Neuronal stem cell (in vitro differentiated cells): ENCODE measurements around the gene TNNI2.

Experiments used
- DNase-seq: peaks from one replicate; pipeline ENCODE4 v3.0.0-alpha.2; 2013; ENCODE audit warnings: low spot score
- H2AFZ ChIP-seq: one replicate; pipeline ENCODE4 v1.6.1; 2013; ENCODE audit warnings: mild to moderate bottlenecking, low read length, inconsistent platforms
- H2AK5ac ChIP-seq: 2 replicates; pipeline ENCODE4 v1.6.1; 2013; ENCODE audit warnings: low read depth, mild to moderate bottlenecking, inconsistent platforms, low read length, moderate library complexity, mixed read lengths
- H2BK120ac ChIP-seq: 2 replicates; pipeline ENCODE4 v1.6.1; 2013; ENCODE audit warnings: low read depth, mild to moderate bottlenecking, inconsistent platforms, low read length, moderate library complexity, mixed read lengths
- H2BK12ac ChIP-seq: one replicate; pipeline ENCODE4 v1.6.1; 2013; ENCODE audit warnings: low read length, inconsistent platforms
- H2BK15ac ChIP-seq: 2 replicates; pipeline ENCODE4 v1.6.1; 2013; ENCODE audit warnings: mild to moderate bottlenecking, low read length, inconsistent platforms, mixed read lengths
- H2BK5ac ChIP-seq: one replicate; pipeline ENCODE4 v1.6.1; 2013; ENCODE audit warnings: inconsistent platforms, mild to moderate bottlenecking, low read length, moderate library complexity
- H3K14ac ChIP-seq: one replicate; pipeline ENCODE4 v1.6.1; 2013; ENCODE audit warnings: low read length, inconsistent platforms
- H3K18ac ChIP-seq: 2 replicates; pipeline ENCODE4 v1.6.1; 2013; ENCODE audit warnings: low read length, inconsistent platforms
- H3K23ac ChIP-seq: 2 replicates; pipeline ENCODE4 v1.6.1; 2013; ENCODE audit warnings: low read depth, mild to moderate bottlenecking, mixed read lengths, low read length, inconsistent platforms; ENCODE audit not compliant: poor library complexity
- H3K27ac ChIP-seq: replicated peaks from 3 replicates; pipeline ENCODE4 v1.5.1; 2013; ENCODE audit warnings: low read length, inconsistent platforms
- H3K27me3 ChIP-seq, 3 experiments: 2 replicates each; pipeline ENCODE4 v1.6.1; 2013; ENCODE audit warnings: low read length in 3 of 3, mild to moderate bottlenecking in 2 of 3, inconsistent platforms in 1 of 3, low read depth in 1 of 3, mixed read lengths in 1 of 3, moderate library complexity in 1 of 3; ENCODE audit not compliant: control insufficient read depth in 3 of 3, insufficient read depth in 3 of 3
- H3K36me3 ChIP-seq, 2 donors: replicated peaks in 1 of 2; 2 replicates each; pipeline ENCODE4 v1.6.1; 2013; ENCODE audit warnings: low read length in 2 of 2; ENCODE audit not compliant: control insufficient read depth in 2 of 2, insufficient read depth in 2 of 2
- H3K4ac ChIP-seq: 2 replicates; pipeline ENCODE4 v1.6.1; 2013; ENCODE audit warnings: inconsistent platforms, mild to moderate bottlenecking, low read length, moderate library complexity
- H3K4me1 ChIP-seq, 2 donors: 1 replicate in 1 of 2; 2 replicates in 1 of 2; pipeline ENCODE4 v1.6.1; 2013; ENCODE audit warnings: low read length in 2 of 2, low read depth in 1 of 2; ENCODE audit not compliant: control insufficient read depth in 2 of 2, insufficient read depth in 1 of 2
- H3K4me2 ChIP-seq: one replicate; pipeline ENCODE4 v1.6.1; 2013; ENCODE audit warnings: mild to moderate bottlenecking, low read length, inconsistent platforms; ENCODE audit not compliant: insufficient read depth, poor library complexity, severe bottlenecking
- H3K4me3 ChIP-seq, 2 donors: 2 replicates each; pipeline ENCODE4 v1.5.1; 2013; ENCODE audit warnings: low read length in 2 of 2, mild to moderate bottlenecking in 2 of 2, inconsistent platforms in 1 of 2, moderate library complexity in 1 of 2
- H3K79me1 ChIP-seq: one replicate; pipeline ENCODE4 v1.6.1; 2013; ENCODE audit warnings: low read depth, mild to moderate bottlenecking, inconsistent platforms, low read length, moderate library complexity
- H3K9ac ChIP-seq: one replicate; pipeline ENCODE4 v1.6.1; 2013; ENCODE audit warnings: mild to moderate bottlenecking, low read depth, low read length, inconsistent platforms; ENCODE audit not compliant: poor library complexity
- H3K9me3 ChIP-seq, 2 donors: replicated peaks in 1 of 2; 2 replicates each; pipeline versions ENCODE3 to v1.6.1; 2013; ENCODE audit warnings: low read length in 2 of 2, mild to moderate bottlenecking in 2 of 2, inconsistent platforms in 1 of 2, low read depth in 1 of 2, mixed read lengths in 1 of 2, moderate library complexity in 1 of 2; ENCODE audit not compliant: control insufficient read depth in 2 of 2, insufficient read depth in 1 of 2
- H4K8ac ChIP-seq: one replicate; pipeline ENCODE4 v1.6.1; 2013; ENCODE audit warnings: low read depth, mild to moderate bottlenecking, inconsistent platforms, low read length, moderate library complexity
- H4K91ac ChIP-seq: one replicate; pipeline ENCODE4 v1.6.1; 2013; ENCODE audit warnings: low read length, low read depth, mild to moderate bottlenecking, inconsistent platforms; ENCODE audit not compliant: poor library complexity
- WGBS, 2 donors: extraction: QIAGEN DNeasy Blood & Tissue Kit; methylation state at CpG; one replicate each; pipeline ENCODE4 v1.1.7; 2013; ENCODE audit warnings: missing lambda C conversion rate in 2 of 2, mixed read lengths in 1 of 2; ENCODE audit not compliant: insufficient read length in 2 of 2, insufficient replicate concordance in 1 of 2; ENCODE audit errors: extremely low coverage in 2 of 2; 5-methylcytosine and 5-hydroxymethylcytosine counted together

TNNI2 gene

GRCh38 chr11:1836011-1836945, 2.5 kb upstream of the TNNI2 start:
- no CpG with 5 or more reads among the region's 43 CpGs for WGBS, 2 donors
- H3K9ac ChIP-seq: peak overlapping the region; percentile 60
- no peaks in the 10 kb centered on the region for H3K79me1 ChIP-seq
- H3K4me3 ChIP-seq: no peak overlapping the region
- peak overlapping the region; percentile 81 for H2BK120ac ChIP-seq
- H2BK5ac ChIP-seq: peak overlapping the region; percentile 93
- no peak overlapping the region for H3K23ac ChIP-seq
- H2AK5ac ChIP-seq: peak overlapping the region; percentile 92
- H3K4ac ChIP-seq: peak overlapping the region; percentile 84
- H3K27me3 ChIP-seq: peaks cover 0 to 50% (median 0%) of the 10 kb centered on the region in 3 experiments
- H3K14ac ChIP-seq: no peak overlapping the region
- H4K8ac ChIP-seq: peak overlapping the region; percentile 17
- peak overlapping the region; percentile 98 for H2BK12ac ChIP-seq
- H2BK15ac ChIP-seq: peak overlapping the region; percentile 97
- DNase-seq: no peak
- H2AFZ ChIP-seq: no peak overlapping the region
- H3K18ac ChIP-seq: peak overlapping the region; percentile 38
- no peaks in the 10 kb centered on the region for H3K36me3 ChIP-seq
- peaks cover 0 to 18% of the 10 kb centered on the region in 2 donors for H3K4me1 ChIP-seq
- H3K27ac ChIP-seq: no peak overlapping the region
- H4K91ac ChIP-seq: no peak overlapping the region
- H3K9me3 ChIP-seq: no peaks in the 10 kb centered on the region
- no peak overlapping the region for H3K4me2 ChIP-seq

GRCh38 chr11:1837171-1838076, 1.4 kb upstream of the TNNI2 start:
- peak overlapping the region; percentile 82 for H2BK5ac ChIP-seq
- H2AK5ac ChIP-seq: peak overlapping the region; percentile 98
- peak overlapping the region; percentile 89 for H3K4ac ChIP-seq
- peak overlapping the region; percentile 81 for H2BK120ac ChIP-seq
- H3K23ac ChIP-seq: no peak overlapping the region
- no CpG with 5 or more reads among the region's 38 CpGs for WGBS, 2 donors
- peaks cover 0 to 55% (median 0%) of the 10 kb centered on the region in 3 experiments for H3K27me3 ChIP-seq
- peak overlapping the region; percentile 88 for H3K18ac ChIP-seq
- H3K4me1 ChIP-seq: peaks cover 0 to 17% of the 10 kb centered on the region in 2 donors
- peak overlapping the region; percentile 77 for H3K9ac ChIP-seq
- H4K91ac ChIP-seq: peak overlapping the region; percentile 95
- peak overlapping the region; percentile 75 for H2AFZ ChIP-seq
- H3K4me2 ChIP-seq: no peak overlapping the region
- H3K4me3 ChIP-seq: no peak overlapping the region
- no peaks in the 10 kb centered on the region for H3K36me3 ChIP-seq
- no peaks in the 10 kb centered on the region for H3K9me3 ChIP-seq
- peak; percentile 67 for DNase-seq
- no peak overlapping the region for H3K27ac ChIP-seq
- peak overlapping the region; percentile 97 for H2BK15ac ChIP-seq
- no peaks in the 10 kb centered on the region for H3K79me1 ChIP-seq
- H2BK12ac ChIP-seq: peak overlapping the region; percentile 98
- H3K14ac ChIP-seq: no peak overlapping the region
- H4K8ac ChIP-seq: peak overlapping the region; percentile 43

GRCh38 chr11:1838077-1838425, 730 bp upstream of the TNNI2 start:
- H4K8ac ChIP-seq: no peak overlapping the region
- H2BK120ac ChIP-seq: peak overlapping the region; percentile 81
- no peak overlapping the region for H3K4me3 ChIP-seq
- H3K18ac ChIP-seq: peak overlapping the region; percentile 88
- H3K27ac ChIP-seq: no peak overlapping the region
- DNase-seq: no peak
- H2BK5ac ChIP-seq: peak overlapping the region; percentile 91
- peaks cover 0 to 56% (median 0%) of the 10 kb centered on the region in 3 experiments for H3K27me3 ChIP-seq
- H3K4me2 ChIP-seq: no peak overlapping the region
- H4K91ac ChIP-seq: peak overlapping the region; percentile 81
- peak overlapping the region; percentile 84 for H2BK12ac ChIP-seq
- peak overlapping the region; percentile 75 for H2AFZ ChIP-seq
- peak overlapping the region; percentile 95 for H2BK15ac ChIP-seq
- H3K9me3 ChIP-seq: no peaks in the 10 kb centered on the region
- peaks cover 0 to 12% of the 10 kb centered on the region in 2 donors for H3K4me1 ChIP-seq
- no CpG with 5 or more reads among the region's 17 CpGs for WGBS, 2 donors
- peak overlapping the region; percentile 98 for H2AK5ac ChIP-seq
- no peak overlapping the region for H3K14ac ChIP-seq
- no peak overlapping the region for H3K9ac ChIP-seq
- no peaks in the 10 kb centered on the region for H3K36me3 ChIP-seq
- H3K79me1 ChIP-seq: no peaks in the 10 kb centered on the region
- peak overlapping the region; percentile 92 for H3K23ac ChIP-seq
- peak overlapping the region; percentile 98 for H3K4ac ChIP-seq
